SIG-M5 (cell line): Measurements from ENCODE around the gene CALCA.
"Not testable (repeated sequence)": the region's sequence is repeated elsewhere in the genome, so short reads cannot be mapped to it uniquely, and the experiment has no call there.

ENCODE experiments used
- DNase-seq: peaks from one replicate; lab custom pipeline; 2025; lab: John Stamatoyannopoulos, UW

Gene CALCA, protein sequence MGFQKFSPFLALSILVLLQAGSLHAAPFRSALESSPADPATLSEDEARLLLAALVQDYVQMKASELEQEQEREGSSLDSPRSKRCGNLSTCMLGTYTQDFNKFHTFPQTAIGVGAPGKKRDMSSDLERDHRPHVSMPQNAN

DNA sequence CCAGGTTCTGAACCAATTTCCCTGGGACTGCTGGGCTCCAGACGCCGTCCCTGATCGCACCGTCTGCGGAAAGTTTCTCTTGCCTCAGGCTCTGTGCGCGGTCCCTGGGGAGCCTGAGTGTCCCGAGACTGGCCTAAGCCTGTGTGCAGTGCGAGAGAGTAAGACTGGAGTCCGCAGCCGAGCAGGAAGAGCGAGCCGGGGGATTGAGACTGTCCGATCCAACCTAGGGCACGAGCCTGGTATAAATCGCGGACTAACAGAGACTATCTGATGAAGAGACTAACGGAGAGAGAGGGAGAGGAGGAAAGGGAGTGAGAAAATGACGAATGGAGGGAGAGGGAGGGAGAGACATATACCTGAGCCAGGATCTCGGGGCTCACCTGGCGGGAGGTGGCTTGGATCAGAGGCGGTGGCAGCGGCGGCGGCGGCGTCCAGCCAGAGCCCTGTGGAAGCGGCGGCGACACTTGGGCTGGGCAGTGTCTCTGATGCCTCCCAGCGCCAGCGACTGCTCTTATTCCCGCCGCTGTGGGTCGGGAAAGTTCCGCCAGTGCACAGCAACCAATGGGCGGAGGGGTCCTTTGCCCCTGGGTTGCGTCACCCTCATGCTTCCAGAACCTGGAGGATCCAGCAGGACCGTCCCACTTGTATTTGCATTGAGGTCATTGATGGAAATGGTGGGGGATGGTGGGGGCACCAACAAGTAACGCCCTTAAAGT, at the start of gene CALCA:
CALCA (minus strand) TSS at position 487 of the 716 bp plus-strand sequence. CDS start 1,159 bp downstream, outside the sequence.
- no peak for DNase-seq

- DNase-seq = no peak
Observed at GRCh38 chr11:15016200-15016599, 44.0 kb upstream of the CALCA start.

DNA sequence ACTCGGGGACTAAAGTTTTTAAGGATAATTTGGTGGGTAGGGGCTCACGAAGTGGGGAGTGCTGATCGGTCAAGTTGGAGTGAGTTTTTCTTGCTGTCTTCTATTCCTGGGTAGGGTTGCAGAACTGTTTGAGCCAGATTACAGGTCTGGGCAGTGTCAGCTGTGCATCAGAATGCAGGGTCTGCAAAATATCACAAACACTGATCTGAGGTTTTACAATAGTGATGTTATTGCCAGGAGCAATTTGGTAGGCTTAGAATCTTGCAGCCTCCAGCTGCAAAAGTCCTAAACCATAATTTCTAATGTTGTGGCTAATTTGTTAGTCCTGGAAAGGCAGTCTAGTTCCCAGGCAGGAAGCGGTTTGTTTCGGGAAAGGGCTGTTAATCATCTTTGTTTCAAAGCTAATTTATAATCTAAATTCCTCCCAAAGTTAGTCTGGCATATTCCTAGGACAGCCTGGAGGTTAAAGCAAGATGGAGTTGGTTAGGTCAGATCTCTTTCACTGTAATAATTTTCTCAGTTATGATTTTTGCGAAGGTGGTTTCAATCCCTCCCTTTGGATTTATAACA, 39.7 kb upstream of the CALCA start:
- no peak for DNase-seq

DNA sequence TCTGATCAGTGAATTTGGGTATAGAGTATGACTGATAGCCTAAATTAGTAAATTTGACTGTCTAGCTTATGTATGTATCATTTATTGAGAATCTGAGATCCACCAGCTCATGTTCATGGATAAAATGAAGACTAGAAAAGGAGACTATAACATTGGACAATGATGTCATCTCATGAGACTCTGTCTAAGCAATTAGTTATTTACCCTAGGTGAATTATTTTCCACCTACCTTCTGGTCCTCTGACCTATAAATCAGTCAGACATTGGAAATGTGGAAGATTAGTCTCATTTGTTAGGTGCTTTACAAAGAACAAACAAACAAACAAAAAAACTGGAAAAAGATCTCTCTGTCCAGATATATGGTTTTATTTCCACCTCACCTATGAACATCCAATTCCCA, 38.7 kb upstream of the CALCA start:
- no peak for DNase-seq

GRCh38 chr11:15006139-15006759, 34.1 kb upstream of the CALCA start:
- peak; percentile 4 for DNase-seq

- not testable (repeated sequence) for DNase-seq
Observed at GRCh38 chr11:14988133-14988532, 16.0 kb upstream of the CALCA start.

DNA sequence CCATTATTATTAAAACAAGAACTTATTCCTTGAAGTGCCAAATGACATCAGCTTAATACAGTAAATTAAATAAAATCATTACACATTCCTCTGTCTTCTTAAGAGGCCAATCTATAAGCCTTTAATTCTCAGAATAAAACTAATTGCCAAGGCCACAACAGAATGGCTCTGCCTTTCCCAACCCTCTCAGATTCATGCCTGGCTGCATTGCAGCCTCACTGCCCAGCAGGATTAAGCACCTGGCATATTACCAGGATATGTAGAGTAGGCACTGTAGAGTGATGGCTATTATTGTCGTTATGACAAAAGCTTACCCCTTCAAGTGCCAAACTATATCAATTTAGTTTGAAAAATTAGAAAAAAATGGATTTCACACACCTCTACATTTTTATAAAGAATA, 9.4 kb upstream of the CALCA start:
- no peak for DNase-seq

DNA sequence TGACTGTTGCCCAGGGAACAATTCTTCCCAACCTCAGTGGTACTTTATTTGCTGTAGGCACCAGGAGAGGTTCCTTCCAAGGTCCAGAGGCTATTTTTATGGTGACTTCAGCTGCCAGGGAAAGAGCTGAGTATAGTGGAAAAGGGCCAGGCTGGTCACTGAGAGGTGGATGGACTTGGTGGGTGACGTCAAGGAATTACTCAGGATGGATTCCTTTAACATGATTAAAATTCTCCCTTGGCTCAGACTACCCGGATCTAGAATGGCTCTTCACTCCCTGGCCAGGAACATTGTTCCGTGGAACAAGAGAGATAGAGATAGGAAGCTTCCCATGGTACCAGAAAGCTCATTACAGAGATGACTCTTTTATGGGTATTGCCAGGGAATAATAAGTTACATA, 8.7 kb upstream of the CALCA start:
- DNase-seq = no peak

DNA sequence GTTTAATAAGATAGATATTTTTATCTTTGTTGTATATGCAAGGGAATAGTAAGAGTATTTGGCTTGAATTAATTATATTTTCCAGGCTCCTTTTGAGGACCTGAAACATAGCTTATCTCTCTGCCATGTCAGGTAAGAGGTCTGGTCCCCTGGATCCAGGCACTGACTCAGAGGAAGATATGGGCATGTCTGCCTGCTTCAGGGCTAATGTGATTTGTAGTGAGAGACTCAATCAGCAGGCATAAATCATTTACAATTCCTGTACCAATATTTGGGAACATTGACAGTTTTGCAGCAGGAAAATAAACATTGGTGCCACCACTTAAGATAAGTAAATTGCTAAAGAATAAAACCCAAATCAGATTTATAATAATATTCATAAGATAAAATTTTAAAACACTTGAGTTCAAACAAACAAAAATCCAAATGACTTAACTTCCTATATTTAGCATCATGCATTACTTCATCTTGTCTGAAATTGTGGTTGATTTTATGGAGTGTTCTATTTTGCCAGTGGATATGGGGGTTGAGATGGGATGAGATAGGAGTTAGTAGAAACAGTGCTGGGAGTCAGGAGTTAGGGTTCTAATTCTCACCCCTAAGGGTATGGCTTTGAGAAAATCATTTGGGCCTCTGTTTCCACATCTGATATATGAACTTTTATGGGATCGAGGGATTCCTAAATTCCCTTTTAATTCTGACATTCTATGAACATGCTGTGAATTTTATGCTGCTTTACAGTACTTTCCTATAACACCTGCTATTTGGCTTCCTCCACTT, 5.1 kb upstream of the CALCA start:
- DNase-seq = no peak

DNA sequence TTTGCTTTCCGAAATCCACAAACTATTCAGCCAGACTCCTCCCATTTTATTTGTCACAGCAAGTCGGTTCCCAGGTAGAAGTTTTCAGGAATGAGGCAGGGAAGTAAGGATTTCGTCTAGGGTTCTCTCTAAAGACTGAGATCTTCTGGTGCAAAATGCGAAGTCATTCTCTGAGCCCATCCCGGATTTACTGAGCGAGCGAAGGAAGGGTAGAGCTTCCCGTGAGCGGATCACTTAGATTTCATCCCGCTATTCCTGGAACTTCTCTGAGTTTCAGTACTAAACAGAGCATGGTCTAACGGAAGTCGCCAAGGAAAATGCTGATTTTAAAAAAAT, 3.1 kb upstream of the CALCA start:
- no peak for DNase-seq

- no peak for DNase-seq
Observed at GRCh38 chr11:14974515-14975251, 2.5 kb upstream of the CALCA start.

- DNase-seq = no peak
Observed at GRCh38 chr11:14973621-14974514, 1.7 kb upstream of the CALCA start.

GRCh38 chr11:14972581-14973495, 687 bp upstream of the CALCA start:
- no peak for DNase-seq

- DNase-seq = no peak
Observed at GRCh38 chr11:14969901-14970323, 2.2 kb downstream of the CALCA start.

DNA sequence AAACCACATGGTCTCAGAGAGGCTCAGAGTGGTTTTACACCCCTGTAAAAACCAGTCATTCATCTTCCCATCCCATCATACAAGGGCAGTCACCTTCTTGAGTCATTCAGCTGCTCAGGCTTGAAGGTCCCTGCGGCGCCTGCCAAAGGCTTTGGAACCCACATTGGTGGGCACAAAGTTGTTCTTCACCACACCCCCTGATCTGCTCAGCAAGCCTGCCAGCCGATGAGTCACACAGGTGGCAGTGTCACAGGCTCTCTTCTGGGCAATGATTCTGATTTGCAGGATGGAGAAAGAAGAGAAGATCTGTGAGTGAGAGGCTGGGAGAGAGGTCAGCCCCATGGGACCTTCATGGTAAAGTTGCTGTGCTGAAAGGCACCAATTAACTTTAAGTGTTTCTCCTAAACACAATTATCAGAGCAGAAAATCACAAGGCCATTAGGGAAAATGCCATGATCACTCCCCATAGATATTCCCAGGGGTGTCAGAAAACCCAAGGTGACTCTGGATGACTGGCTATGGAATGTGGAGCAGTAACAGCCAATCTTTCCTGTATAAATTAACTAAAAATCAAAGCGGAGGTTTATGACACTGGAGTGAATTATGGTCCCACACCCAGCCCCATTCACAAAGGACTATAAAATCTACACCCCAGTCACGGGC, 4.4 kb downstream of the CALCA start:
- DNase-seq = no peak

- no peak for DNase-seq
Observed at GRCh38 chr11:14956111-14956510, 16.0 kb downstream of the CALCA start.

- DNase-seq = no peak
Observed at GRCh38 chr11:14954581-14954980, 17.6 kb downstream of the CALCA start.

- no peak for DNase-seq
Observed at GRCh38 chr11:14953904-14954303, 18.2 kb downstream of the CALCA start.
